Thyroid gland (tissue), 4 donors: ENCODE data around the gene KLK3. TPM values are rescaled to one million over a fixed set of nuclear protein-coding genes. Genes with fewer than 3 reads are reported as not detected.

ENCODE experiments used
- DNase-seq, 2 donors: peaks; one replicate each; pipeline ENCODE4 v3.0.0-alpha.2; 2019
- H3K27ac ChIP-seq, 3 donors: fragments of 200-600 bp; sonication (generic); 1 replicate in 2 of 3; 2 replicates in 1 of 3; pipeline ENCODE4 v1.5.1; 2016 to 2019; ENCODE audit warnings: mild to moderate bottlenecking in 1 of 3, moderate library complexity in 1 of 3
- H3K27me3 ChIP-seq: fragments of 200-600 bp; sonication (generic); one replicate; pipeline ENCODE4 v1.5.1; 2019
- H3K36me3 ChIP-seq, 2 donors: fragments of 200-600 bp; sonication (generic); one replicate each; pipeline ENCODE4 v1.5.1; 2016 to 2019
- H3K4me1 ChIP-seq, 2 donors: fragments of 200-600 bp; sonication (generic); one replicate each; pipeline ENCODE4 v1.5.1; 2017 to 2019
- H3K4me3 ChIP-seq, 3 donors: fragments of 200-600 bp; sonication (generic); replicated peaks in 1 of 3; 1 replicate in 2 of 3; 2 replicates in 1 of 3; pipeline ENCODE4 v1.5.1; 2016; ENCODE audit warnings: mild to moderate bottlenecking in 1 of 3
- H3K9me3 ChIP-seq: fragments of 200-600 bp; sonication (generic); one replicate; pipeline ENCODE4 v1.5.1; 2017
- CTCF ChIP-seq, 6 experiments: fragments of 200-600 bp in 3 of 6; fragments of 450-650 bp in 3 of 6; sonication (generic) in 3 of 6; IDR thresholded peaks; one replicate each; pipeline ENCODE4 v1.5.1; 2016 to 2019; ENCODE audit warnings: antibody characterized with exemption in 6 of 6, mild to moderate bottlenecking in 2 of 6, inconsistent platforms in 1 of 6, moderate library complexity in 1 of 6
- POLR2A ChIP-seq, 2 donors: fragments of 450-650 bp; IDR thresholded peaks; one replicate each; pipeline ENCODE4 v1.6.1; 2017; ENCODE audit warnings: antibody characterized with exemption in 2 of 2, mild to moderate bottlenecking in 2 of 2, moderate library complexity in 1 of 2
- WGBS, 2 donors: methylation state at CpG; one replicate each; pipeline ENCODE4 v1.1.5; 2017; 5-methylcytosine and 5-hydroxymethylcytosine counted together
- intact Hi-C: fragments of 100-400 bp; cut with DNase I; formaldehyde crosslinking; loops from one replicate; pipeline ENCODE4 v1.15.1; 2023
- total RNA-seq, 4 donors: library from RNA; depleted of rRNA; stranded (reverse); fragments of >200 nt; gene quantifications; one replicate each; pipeline ENCODE4 v1.2.3, GENCODE V29; 2016

Gene KLK3
- total RNA-seq, 4 donors from 2014 or later: 0.54 to 1.3 TPM; not detected in 2

DNA sequence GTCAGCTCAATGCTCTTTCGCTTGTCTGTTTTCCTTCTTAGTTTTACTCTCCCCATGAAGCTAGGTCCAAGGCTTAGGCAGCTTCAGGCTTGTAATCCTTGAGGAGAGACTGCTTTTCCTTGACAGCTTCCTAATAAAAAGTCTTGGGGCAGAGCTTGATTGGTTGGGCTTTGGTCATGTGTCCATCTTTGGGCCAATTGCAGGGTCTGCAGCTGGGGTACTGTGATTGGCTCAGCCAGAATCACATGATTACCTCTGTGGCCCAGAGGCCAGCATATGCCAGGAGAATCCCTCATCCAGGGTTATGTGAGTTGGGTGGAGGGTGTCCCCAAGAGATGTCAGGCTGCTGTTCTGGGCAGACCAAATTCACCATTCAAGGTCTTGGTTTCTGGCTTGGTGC, 39.3 kb upstream of the KLK3 start:
- Histone ChIP-seq H3K27me3 (peaks cover 4% of the 10 kb centered on the region), H3K27ac (no peak overlapping the region), H3K9me3 (no peaks in the 10 kb centered on the region), H3K4me1 (peaks cover 0 to 10% of the 10 kb centered on the region in 2 donors), H3K36me3 (no peaks in the 10 kb centered on the region), H3K4me3 (no peak overlapping the region)
- intact Hi-C loops: no loop called here
- DNase-seq: no peak
- TF ChIP-seq CTCF (IDR thresholded peaks at IDR 0.05): no peak
- no peak for TF ChIP-seq POLR2A (IDR thresholded peaks at IDR 0.05)
- 94 to 100% methylated on average over 1 of the region's 1 CpG for WGBS, 2 donors

GRCh38 chr19:50817941-50818858, 36.5 kb upstream of the KLK3 start:
- intact Hi-C loops: no loop called here
- peaks cover 4% of the 10 kb centered on the region for H3K27me3 ChIP-seq
- H3K36me3 ChIP-seq: no peaks in the 10 kb centered on the region
- 7 to 9% methylated on average over 24 to 45 of the region's 52 CpGs for WGBS, 2 donors
- no peak overlapping the region for H3K4me3 ChIP-seq
- H3K27ac ChIP-seq: no peak overlapping the region
- TF ChIP-seq POLR2A (IDR thresholded peaks at IDR 0.05) (no peak), CTCF (IDR thresholded peaks at IDR 0.05) (no peak)
- peaks cover 0 to 14% of the 10 kb centered on the region in 2 donors for H3K4me1 ChIP-seq
- no peaks in the 10 kb centered on the region for H3K9me3 ChIP-seq
- DNase-seq: peak; percentile 71 to 73

- no peak for TF ChIP-seq POLR2A (IDR thresholded peaks at IDR 0.05)
- no peak for TF ChIP-seq CTCF (IDR thresholded peaks at IDR 0.05)
- intact Hi-C loops: no loop called here
- Histone ChIP-seq H3K9me3 (no peaks in the 10 kb centered on the region), H3K4me1 (peaks cover 0 to 14% of the 10 kb centered on the region in 2 donors), H3K27ac (no peak overlapping the region), H3K4me3 (no peak overlapping the region), H3K27me3 (peaks cover 4% of the 10 kb centered on the region), H3K36me3 (no peaks in the 10 kb centered on the region)
- DNase-seq: no peak
- WGBS, 2 donors: 75 to 82% methylated on average over 10 to 12 of the region's 12 CpGs
Observed at GRCh38 chr19:50818859-50819472, 35.7 kb upstream of the KLK3 start.

DNA sequence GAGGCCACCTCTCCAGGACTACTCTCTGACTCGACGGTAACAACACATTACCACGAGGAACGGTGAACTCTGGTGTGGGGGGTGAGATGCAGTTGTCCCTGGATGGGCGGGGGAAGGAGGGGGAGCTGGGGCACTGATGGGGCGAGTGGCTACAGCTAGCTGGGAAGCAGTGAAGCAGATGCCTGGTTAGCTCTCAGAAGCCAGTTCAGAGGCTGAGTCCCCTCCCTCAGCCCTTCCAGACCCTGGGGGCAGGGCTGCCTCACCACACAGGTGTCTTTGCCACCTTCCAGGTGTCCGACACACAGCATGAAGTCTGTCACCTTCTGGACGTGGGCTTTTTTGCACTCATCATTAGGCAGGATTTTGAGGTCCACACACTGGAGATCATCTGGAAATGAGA, 35.1 kb upstream of the KLK3 start:
- 23 to 29% methylated on average over 8 of the region's 8 CpGs for WGBS, 2 donors
- no peak overlapping the region for H3K27ac ChIP-seq

More for the DNA sequence above, 35.1 kb upstream of the KLK3 start:
- H3K36me3 ChIP-seq: no peaks in the 10 kb centered on the region
- DNase-seq: no peak
- H3K9me3 ChIP-seq: no peaks in the 10 kb centered on the region
- H3K4me3 ChIP-seq: no peak overlapping the region
- intact Hi-C loops: no loop called here
- TF ChIP-seq CTCF (IDR thresholded peaks at IDR 0.05): no peak
- TF ChIP-seq POLR2A (IDR thresholded peaks at IDR 0.05): no peak
- peaks cover 4% of the 10 kb centered on the region for H3K27me3 ChIP-seq
- peaks cover 0 to 14% of the 10 kb centered on the region in 2 donors for H3K4me1 ChIP-seq
